ENCODE data around the gene TRIM47. TPM values are rescaled to one million over a fixed set of nuclear protein-coding genes. Genes with fewer than 3 reads are reported as not detected.

The TRIM47 gene
- total and polyA plus RNA-seq, 2 experiments from 2014 or later: 2.9 to 4.6 TPM

- Histone ChIP-seq H3K9me3 (ENCODE audit: low read depth) (no peaks in the 10 kb centered on the region), H3K27me3 (no peaks in the 10 kb centered on the region), H3K36me3 (no peaks in the 10 kb centered on the region), H3K4me3 (no peak overlapping the region), H3K27ac (no peak overlapping the region), H3K4me1 (ENCODE audit: low read depth) (peaks cover 6% of the 10 kb centered on the region)
- TF ChIP-seq CTCF (IDR thresholded peaks at IDR 0.05; ENCODE audit: low read depth, low read length): no peak
- DNase-seq (ENCODE audit: low read depth in 1 of 2, low spot score in 1 of 2): peak in 1 of 2 donors; percentile 36
These were observed 40.0 kb downstream of the TRIM47 start for GRCh38 chr17:75838410-75838809.

GRCh38 chr17:75837899-75838298 lies 40.5 kb downstream of the TRIM47 start:
- Histone ChIP-seq H3K9me3 (ENCODE audit: low read depth) (no peaks in the 10 kb centered on the region), H3K27me3 (no peaks in the 10 kb centered on the region), H3K4me1 (ENCODE audit: low read depth) (peaks cover 11% of the 10 kb centered on the region), H3K36me3 (no peaks in the 10 kb centered on the region), H3K27ac (no peak overlapping the region), H3K4me3 (no peak overlapping the region)
- no peak for DNase-seq (ENCODE audit: low read depth in 1 of 2, low spot score in 1 of 2)
- no peak for TF ChIP-seq CTCF (IDR thresholded peaks at IDR 0.05; ENCODE audit: low read depth, low read length)

GRCh38 chr17:75836605-75837004 lies 41.8 kb downstream of the TRIM47 start:
- no peak for TF ChIP-seq CTCF (IDR thresholded peaks at IDR 0.05; ENCODE audit: low read depth, low read length)
- Histone ChIP-seq H3K36me3 (no peaks in the 10 kb centered on the region), H3K27me3 (no peaks in the 10 kb centered on the region), H3K27ac (no peak overlapping the region), H3K4me3 (no peak overlapping the region), H3K4me1 (ENCODE audit: low read depth) (peaks cover 22% of the 10 kb centered on the region), H3K9me3 (ENCODE audit: low read depth) (no peaks in the 10 kb centered on the region)
- no peak for DNase-seq (ENCODE audit: low read depth in 1 of 2, low spot score in 1 of 2)

GRCh38 chr17:75835654-75835987 lies 42.8 kb downstream of the TRIM47 start:
- no peak for DNase-seq (ENCODE audit: low read depth in 1 of 2, low spot score in 1 of 2)
- no peaks in the 10 kb centered on the region for H3K36me3 ChIP-seq
- no peak overlapping the region for H3K27ac ChIP-seq
- no peaks in the 10 kb centered on the region for H3K9me3 ChIP-seq (ENCODE audit: low read depth)
- H3K4me1 ChIP-seq (ENCODE audit: low read depth): peaks cover 22% of the 10 kb centered on the region
- H3K27me3 ChIP-seq: no peaks in the 10 kb centered on the region
- TF ChIP-seq CTCF (IDR thresholded peaks at IDR 0.05; ENCODE audit: low read depth, low read length): no peak
- no peak overlapping the region for H3K4me3 ChIP-seq

- H3K4me3 ChIP-seq: no peak overlapping the region
- DNase-seq (ENCODE audit: low read depth in 1 of 2, low spot score in 1 of 2): peak in 1 of 2 donors; percentile 36
- no peaks in the 10 kb centered on the region for H3K27me3 ChIP-seq
- H3K9me3 ChIP-seq (ENCODE audit: low read depth): no peaks in the 10 kb centered on the region
- no peak for TF ChIP-seq CTCF (IDR thresholded peaks at IDR 0.05; ENCODE audit: low read depth, low read length)
- H3K27ac ChIP-seq: no peak overlapping the region
- H3K4me1 ChIP-seq (ENCODE audit: low read depth): peaks cover 22% of the 10 kb centered on the region
- H3K36me3 ChIP-seq: no peaks in the 10 kb centered on the region
These were observed 43.3 kb downstream of the TRIM47 start for GRCh38 chr17:75834928-75835653.
